ENCODE measurements around the gene GGTLC1.

Gene GGTLC1

DNA sequence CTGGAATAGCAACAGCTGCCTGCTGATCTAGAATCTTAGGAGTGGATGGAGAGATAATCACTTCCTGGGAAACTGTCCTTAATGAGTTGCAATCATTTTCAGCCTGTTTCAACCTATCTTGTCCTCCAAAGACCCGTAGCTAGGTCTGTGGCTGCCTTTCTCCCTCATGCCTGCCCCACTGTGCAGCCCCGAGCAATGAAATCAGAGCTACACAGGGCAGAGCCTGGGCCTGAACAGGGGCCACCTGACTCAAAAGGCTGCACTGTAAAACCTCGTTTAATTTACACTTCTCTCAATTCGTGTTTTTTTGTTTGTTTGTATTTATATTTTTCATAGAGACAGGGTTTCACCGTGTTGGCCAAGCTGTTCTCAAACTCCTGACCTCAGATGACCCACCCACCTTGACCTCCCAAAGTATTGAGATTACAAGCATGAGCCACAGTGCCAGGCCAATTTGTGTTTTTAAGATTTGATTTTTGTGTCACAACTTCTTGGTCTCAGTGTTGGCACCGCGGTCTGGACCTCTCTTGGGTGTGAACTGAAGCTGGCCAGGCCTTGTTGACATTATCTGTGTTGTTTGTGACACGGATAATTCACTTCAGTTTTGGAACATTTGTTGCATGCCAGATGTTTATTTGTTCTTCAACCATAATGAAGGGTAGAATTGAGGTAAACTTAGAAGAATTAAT, 21.5 kb downstream of the GGTLC1 start:
- no peak overlapping the region for H3K4me3 Mint-ChIP-seq
- no peak for DNase-seq (ENCODE audit: low spot score in 2 of 2)
- peaks cover 3% of the 10 kb centered on the region for H3K27me3 Mint-ChIP-seq
- ATAC-seq (ENCODE audit: low read depth): no peak
- H3K27ac Mint-ChIP-seq: no peak overlapping the region
- H3K9me3 Mint-ChIP-seq: peaks cover 5% of the 10 kb centered on the region
- H3K4me1 Mint-ChIP-seq: no peaks in the 10 kb centered on the region
- no peaks in the 10 kb centered on the region for H3K36me3 Mint-ChIP-seq

DNA sequence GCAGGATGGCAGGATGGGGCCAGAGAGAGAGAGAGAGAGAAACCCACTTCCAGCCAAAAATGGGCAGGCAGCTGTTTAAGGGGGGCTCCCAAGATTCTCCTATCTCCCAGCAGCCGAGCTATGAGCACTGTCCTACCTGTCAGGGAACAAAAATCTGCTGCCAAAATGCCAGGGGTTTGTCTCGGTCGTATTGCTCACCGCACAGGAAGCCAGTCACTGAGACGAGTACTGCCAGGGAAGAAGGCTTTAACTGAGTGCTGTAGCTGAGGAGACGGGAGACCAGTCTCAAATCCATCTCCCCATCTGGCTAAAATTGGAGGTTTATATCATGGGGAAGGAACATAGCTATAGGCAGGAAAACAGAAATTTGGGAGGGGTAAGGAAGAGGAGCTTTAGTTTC, 22.3 kb downstream of the GGTLC1 start:
- H3K9me3 Mint-ChIP-seq: peaks cover 5% of the 10 kb centered on the region
- no peak for DNase-seq (ENCODE audit: low spot score in 2 of 2)
- no peak for ATAC-seq (ENCODE audit: low read depth)

DNA sequence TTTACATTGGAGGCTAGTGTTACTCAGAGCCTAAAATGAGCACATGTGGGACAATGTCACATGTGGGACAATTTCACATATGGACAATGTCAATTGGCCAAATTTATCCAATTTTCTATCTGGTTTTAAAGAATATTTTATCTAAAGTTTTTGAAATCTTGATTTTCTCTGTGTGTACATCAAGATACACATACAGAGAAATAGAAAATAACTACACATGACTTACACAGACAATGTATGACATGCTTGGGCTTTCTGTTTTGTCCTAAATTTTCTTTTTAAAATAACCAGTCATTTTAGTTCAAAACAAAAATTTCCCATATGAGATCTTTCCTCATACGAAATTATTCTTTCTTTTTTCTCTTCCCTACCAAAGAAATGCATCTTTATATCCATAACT, 24.6 kb downstream of the GGTLC1 start:
- no peak overlapping the region for H3K4me3 Mint-ChIP-seq
- ATAC-seq (ENCODE audit: low read depth) (no peak), DNase-seq (ENCODE audit: low spot score in 2 of 2) (no peak)
- no peaks in the 10 kb centered on the region for H3K36me3 Mint-ChIP-seq
- H3K9me3 Mint-ChIP-seq: peaks cover 5% of the 10 kb centered on the region
- no peak overlapping the region for H3K27ac Mint-ChIP-seq
- no peaks in the 10 kb centered on the region for H3K4me1 Mint-ChIP-seq
- H3K27me3 Mint-ChIP-seq: peaks cover 3% of the 10 kb centered on the region

More for the DNA sequence above, 22.3 kb downstream of the GGTLC1 start:
- no peaks in the 10 kb centered on the region for H3K4me1 Mint-ChIP-seq
- H3K27ac Mint-ChIP-seq: no peak overlapping the region
- H3K36me3 Mint-ChIP-seq: no peaks in the 10 kb centered on the region
- peaks cover 3% of the 10 kb centered on the region for H3K27me3 Mint-ChIP-seq
- no peak overlapping the region for H3K4me3 Mint-ChIP-seq

DNA sequence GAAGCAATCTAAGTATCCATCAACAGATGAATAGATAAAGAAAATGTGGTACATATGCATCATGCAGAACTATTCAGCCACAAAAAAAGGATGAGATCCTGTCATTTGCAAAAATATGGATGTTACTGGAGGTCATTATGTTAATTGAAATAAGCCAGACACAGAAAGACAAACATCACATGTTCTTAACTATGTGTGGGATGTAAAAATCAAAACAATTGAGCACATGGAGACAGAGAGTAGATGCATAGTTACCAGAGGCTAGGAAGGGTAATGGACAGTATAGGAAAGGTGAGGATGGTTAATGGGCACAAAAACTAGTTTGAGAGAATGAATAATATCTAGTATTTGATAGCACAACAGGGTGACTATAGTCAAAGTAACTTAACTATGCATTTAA, 26.3 kb downstream of the GGTLC1 start:
- Mint-ChIP-seq H3K9me3 (peaks cover 5% of the 10 kb centered on the region), H3K27me3 (peaks cover 1% of the 10 kb centered on the region), H3K4me1 (no peaks in the 10 kb centered on the region), H3K27ac (no peak overlapping the region), H3K4me3 (no peak overlapping the region), H3K36me3 (no peaks in the 10 kb centered on the region)
- ATAC-seq (ENCODE audit: low read depth): no peak
- no peak for DNase-seq (ENCODE audit: low spot score in 2 of 2)

DNA sequence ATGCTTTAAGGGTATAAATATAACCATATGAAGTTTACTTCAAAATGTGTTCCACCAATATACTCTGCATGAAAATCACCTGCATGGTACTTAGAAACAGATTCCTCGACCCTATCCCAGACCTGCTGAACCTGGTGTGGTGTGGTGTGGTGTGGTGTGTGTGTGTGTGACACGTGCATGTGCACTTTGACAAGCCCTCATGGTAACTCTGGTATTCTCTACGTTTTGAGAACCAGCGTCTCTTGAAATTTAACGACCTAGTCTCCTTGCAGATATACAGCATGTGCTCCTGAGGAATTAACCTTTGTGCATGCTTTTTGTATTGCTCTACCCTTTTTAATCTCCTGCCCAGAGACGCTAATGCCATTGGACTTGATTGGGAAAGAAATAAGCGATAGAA, 29.5 kb downstream of the GGTLC1 start:
- ATAC-seq (ENCODE audit: low read depth): no peak
- no peak for DNase-seq (ENCODE audit: low spot score in 2 of 2)
- H3K27ac Mint-ChIP-seq: no peak overlapping the region
- H3K27me3 Mint-ChIP-seq: peaks cover 1% of the 10 kb centered on the region
- H3K4me3 Mint-ChIP-seq: no peak overlapping the region
- no peaks in the 10 kb centered on the region for H3K9me3 Mint-ChIP-seq
- H3K4me1 Mint-ChIP-seq: no peaks in the 10 kb centered on the region
- H3K36me3 Mint-ChIP-seq: no peaks in the 10 kb centered on the region

DNA sequence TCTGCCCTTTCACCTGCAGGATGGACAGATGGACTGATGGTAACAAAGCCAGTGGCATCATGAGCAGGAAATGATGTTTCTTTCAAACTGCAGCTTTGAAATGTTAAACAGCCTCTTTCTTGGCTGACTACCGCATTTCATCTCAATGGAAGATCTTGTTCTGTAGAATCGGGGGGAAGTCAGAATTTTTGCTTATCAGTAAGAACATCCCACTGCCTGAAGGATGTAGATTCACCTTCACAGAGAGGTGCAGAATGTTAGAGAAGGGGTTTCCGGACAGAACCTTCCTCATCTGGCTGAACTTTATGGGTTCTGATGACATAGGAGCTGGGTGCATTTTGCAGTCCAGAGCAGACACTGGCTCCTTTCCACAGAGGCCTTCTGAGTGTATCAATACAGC, 32.7 kb downstream of the GGTLC1 start:
- Mint-ChIP-seq H3K27ac (no peak overlapping the region), H3K4me1 (no peaks in the 10 kb centered on the region), H3K27me3 (peaks cover 4% of the 10 kb centered on the region), H3K4me3 (no peak overlapping the region), H3K9me3 (no peaks in the 10 kb centered on the region), H3K36me3 (no peaks in the 10 kb centered on the region)
- DNase-seq (ENCODE audit: low spot score in 2 of 2) (no peak), ATAC-seq (ENCODE audit: low read depth) (no peak)

DNA sequence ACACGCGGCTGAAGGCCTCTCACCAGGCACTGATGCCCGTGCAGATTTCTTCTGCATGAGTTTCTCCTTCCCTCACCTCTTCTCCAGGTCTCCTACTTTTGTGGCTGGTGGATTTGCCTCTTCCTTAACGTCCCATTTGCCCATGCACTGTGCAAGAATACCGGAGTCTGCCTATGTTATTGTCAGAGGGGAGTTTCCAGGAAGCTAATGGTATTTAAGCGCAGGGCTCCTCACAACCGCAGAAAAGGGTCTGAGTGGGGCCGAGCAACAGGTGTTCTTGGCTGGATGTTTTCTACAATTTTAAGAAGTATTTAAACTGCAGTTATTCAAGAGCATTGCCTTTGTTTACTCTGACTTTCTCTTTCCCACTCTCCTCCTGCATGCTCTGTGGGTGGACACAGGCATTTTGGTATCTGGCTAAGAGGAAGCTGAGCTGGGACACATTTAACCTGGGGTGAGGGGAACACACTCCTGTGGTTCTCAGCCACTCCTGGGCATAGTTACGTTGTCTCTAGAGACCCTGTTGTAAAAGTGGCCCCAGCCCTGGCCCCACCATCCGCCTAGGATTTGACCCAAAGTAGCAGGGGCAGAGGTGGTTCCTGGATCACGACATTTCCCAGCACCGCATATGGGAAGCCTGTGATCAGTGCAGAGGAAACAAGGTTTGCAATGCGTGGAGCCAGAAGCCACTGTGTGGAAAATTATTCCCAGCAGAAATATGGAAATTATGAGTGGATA, 34.4 kb downstream of the GGTLC1 start:
- DNase-seq (ENCODE audit: low spot score in 2 of 2) (no peak), ATAC-seq (ENCODE audit: low read depth) (no peak)
- Mint-ChIP-seq H3K36me3 (no peaks in the 10 kb centered on the region), H3K4me1 (no peaks in the 10 kb centered on the region), H3K27me3 (peaks cover 5% of the 10 kb centered on the region), H3K4me3 (no peak overlapping the region), H3K9me3 (no peaks in the 10 kb centered on the region), H3K27ac (no peak overlapping the region)

DNA sequence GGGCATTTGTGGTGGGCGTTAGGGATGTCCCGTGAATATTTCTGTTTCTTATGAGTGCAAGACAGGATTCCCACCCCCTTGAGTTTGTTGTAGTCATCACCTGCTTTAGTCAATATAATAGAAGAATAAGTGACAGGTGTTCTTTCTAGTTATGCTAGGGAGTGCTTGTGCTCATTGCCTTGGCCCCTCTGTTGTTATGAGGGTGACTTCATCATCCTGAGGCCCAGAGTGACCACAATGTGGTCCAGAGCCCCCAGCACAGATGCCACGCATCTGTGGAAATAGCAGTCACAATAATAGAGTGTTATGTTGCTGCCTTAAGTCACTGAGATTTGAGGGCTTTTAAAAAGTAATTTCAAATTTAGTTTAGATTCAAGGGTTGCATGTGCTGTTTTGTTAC, 42.4 kb downstream of the GGTLC1 start:
- H3K4me3 Mint-ChIP-seq: no peak overlapping the region
- H3K36me3 Mint-ChIP-seq: no peaks in the 10 kb centered on the region
- no peak for DNase-seq (ENCODE audit: low spot score in 2 of 2)
- no peak for ATAC-seq (ENCODE audit: low read depth)
- no peaks in the 10 kb centered on the region for H3K9me3 Mint-ChIP-seq
- no peak overlapping the region for H3K27ac Mint-ChIP-seq
- no peaks in the 10 kb centered on the region for H3K4me1 Mint-ChIP-seq
- peaks cover 2% of the 10 kb centered on the region for H3K27me3 Mint-ChIP-seq

DNA sequence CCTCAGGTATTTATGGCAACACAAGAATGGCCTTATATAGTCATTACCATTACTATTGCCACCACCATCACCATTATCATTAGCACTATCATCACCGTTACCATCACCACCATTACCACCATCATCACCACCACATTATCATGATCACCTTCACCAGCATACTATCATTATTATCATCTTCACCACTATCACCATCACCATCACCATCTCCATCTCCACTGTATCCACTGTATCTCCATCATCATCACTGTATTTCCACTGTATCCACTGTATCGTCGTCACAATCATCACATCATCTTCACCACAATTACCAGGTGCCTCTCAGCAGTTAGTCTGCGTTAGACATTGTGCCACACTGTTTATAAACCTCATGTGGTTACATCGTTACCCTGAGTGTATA, 45.3 kb downstream of the GGTLC1 start:
- no peak for DNase-seq (ENCODE audit: low spot score in 2 of 2)
- H3K4me1 Mint-ChIP-seq: no peaks in the 10 kb centered on the region
- ATAC-seq (ENCODE audit: low read depth): no peak
- no peaks in the 10 kb centered on the region for H3K27me3 Mint-ChIP-seq
- no peaks in the 10 kb centered on the region for H3K36me3 Mint-ChIP-seq
- no peak overlapping the region for H3K4me3 Mint-ChIP-seq
- H3K9me3 Mint-ChIP-seq: peaks cover 1% of the 10 kb centered on the region
- no peak overlapping the region for H3K27ac Mint-ChIP-seq

DNA sequence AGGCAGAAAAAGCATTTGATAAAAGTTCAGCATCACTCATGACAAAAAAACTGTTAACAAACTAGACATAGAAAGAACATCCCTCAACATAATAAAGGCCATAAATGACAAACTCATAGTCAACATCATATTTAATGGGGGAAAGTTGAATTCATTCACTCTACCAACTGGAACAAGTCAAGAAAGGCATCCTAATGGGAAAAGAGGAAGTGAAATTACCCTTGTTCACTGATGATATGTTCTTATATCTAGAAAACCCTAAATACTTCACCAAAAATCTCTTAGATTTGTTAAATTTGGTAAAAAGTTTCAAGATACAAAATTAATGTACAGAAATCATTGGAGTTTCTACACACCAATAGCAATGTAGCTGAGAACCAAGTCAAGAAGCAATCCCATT, 48.9 kb downstream of the GGTLC1 start:
- ATAC-seq (ENCODE audit: low read depth): no peak
- no peak overlapping the region for H3K4me3 Mint-ChIP-seq
- peaks cover 3% of the 10 kb centered on the region for H3K27me3 Mint-ChIP-seq

DNA sequence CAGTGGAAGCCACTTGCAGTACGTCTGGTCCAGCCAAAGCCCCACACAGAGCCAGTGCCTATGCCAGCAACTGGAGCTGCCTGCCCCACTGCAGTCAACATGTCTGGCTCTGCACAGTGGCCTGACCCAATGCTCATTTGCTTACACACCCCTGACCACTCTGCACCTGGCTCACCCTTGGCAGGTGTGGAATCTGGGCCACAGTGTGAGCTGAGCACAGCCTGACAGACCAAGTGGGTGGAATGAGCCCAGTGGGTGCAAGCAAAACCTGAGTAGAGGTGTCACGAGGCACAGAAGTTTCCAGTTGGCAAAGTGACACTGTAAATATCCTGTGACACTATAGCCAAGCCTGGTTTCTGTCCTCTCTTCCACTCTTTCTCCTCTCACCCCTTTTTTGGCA, 49.5 kb downstream of the GGTLC1 start:
- no peak for DNase-seq (ENCODE audit: low spot score in 2 of 2)
- Mint-ChIP-seq H3K4me3 (no peak overlapping the region), H3K27me3 (peaks cover 3% of the 10 kb centered on the region), H3K9me3 (peaks cover 1% of the 10 kb centered on the region), H3K36me3 (no peaks in the 10 kb centered on the region), H3K27ac (no peak overlapping the region), H3K4me1 (no peaks in the 10 kb centered on the region)
- no peak for ATAC-seq (ENCODE audit: low read depth)

More for the DNA sequence above, 48.9 kb downstream of the GGTLC1 start:
- no peaks in the 10 kb centered on the region for H3K36me3 Mint-ChIP-seq
- H3K27ac Mint-ChIP-seq: no peak overlapping the region
- DNase-seq (ENCODE audit: low spot score in 2 of 2): no peak
- H3K4me1 Mint-ChIP-seq: no peaks in the 10 kb centered on the region
- H3K9me3 Mint-ChIP-seq: peaks cover 1% of the 10 kb centered on the region

DNA sequence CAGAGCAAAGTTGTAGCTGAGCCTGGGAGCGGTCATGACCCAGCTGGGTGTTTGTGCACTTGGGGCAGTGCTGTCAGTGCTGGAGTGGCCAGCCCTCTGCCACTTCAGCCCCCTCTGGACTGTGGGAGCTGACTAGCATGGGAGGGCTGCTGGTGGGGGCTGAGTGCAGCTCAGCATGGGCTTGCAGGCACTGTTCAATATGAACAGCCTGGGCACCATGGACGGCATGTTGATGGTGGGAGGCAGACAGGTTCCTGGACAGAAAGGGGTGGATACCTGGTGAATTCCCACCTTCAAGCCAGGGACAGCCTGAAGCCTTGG, 50.5 kb downstream of the GGTLC1 start:
- ATAC-seq (ENCODE audit: low read depth): no peak

DNA sequence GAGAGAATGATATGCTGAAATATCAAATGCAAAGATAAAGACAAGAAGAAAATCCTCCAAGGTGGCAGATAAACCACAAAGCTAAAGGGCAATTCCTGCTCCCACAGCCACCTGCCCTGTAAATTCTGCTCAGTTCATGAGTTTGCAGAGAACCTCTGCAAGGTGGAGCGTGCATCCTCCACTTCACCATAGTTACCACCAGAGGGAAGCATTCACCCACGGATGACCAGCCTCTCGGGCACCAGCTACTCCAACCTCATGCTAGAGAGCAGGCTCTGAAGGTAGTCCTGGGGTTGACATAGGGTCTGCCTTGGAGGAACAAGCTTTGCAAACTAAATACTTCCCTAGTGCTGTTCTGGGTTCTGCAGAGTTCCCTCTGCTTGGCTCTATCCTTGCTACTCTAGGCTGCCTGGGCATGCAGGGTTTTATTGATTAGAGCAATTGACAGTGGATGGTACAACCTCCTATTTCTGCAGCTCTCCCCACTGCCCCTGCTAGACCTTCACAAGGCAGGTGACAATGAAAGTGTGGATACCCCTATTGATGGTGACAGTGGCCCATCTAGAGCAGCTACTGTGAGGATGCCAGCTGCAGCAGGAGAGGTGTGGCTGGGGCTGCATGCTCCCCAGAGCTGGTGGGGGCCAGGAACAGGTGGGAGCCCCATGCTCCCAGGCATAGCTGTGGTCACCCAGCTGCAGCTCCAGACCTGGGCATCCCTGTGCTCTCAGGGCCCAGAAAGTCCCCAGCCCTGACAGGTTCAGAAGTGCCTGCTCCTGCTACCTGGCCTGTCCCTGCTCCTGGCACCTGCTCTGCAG, 51.1 kb downstream of the GGTLC1 start:
- Mint-ChIP-seq H3K36me3 (no peaks in the 10 kb centered on the region), H3K27me3 (peaks cover 3% of the 10 kb centered on the region), H3K4me3 (no peak overlapping the region), H3K9me3 (peaks cover 1% of the 10 kb centered on the region), H3K4me1 (no peaks in the 10 kb centered on the region), H3K27ac (no peak overlapping the region)
- peak in 1 of 2 donors; percentile 19 for DNase-seq (ENCODE audit: low spot score in 2 of 2)
- peak; percentile 62 for ATAC-seq (ENCODE audit: low read depth)

More for the DNA sequence above, 50.5 kb downstream of the GGTLC1 start:
- Mint-ChIP-seq H3K4me3 (no peak overlapping the region), H3K9me3 (peaks cover 1% of the 10 kb centered on the region), H3K4me1 (no peaks in the 10 kb centered on the region), H3K27me3 (peaks cover 3% of the 10 kb centered on the region), H3K27ac (no peak overlapping the region), H3K36me3 (no peaks in the 10 kb centered on the region)
- DNase-seq (ENCODE audit: low spot score in 2 of 2): no peak
